22Rv1 (cell line): ENCODE results near the gene TOMM70.

Experiments used
- H3K27ac ChIP-seq: fragments of 450-650 bp; 2 replicates; pipeline ENCODE4 v1.5.1; 2017
- CTCF ChIP-seq: fragments of 450-650 bp; IDR thresholded peaks from 2 replicates; pipeline ENCODE4 v1.5.1; 2017; ENCODE audit warnings: mild to moderate bottlenecking
- ZFX ChIP-seq: fragments of 450-650 bp; IDR thresholded peaks from 2 replicates; pipeline ENCODE4 v1.6.1; 2017; ENCODE audit warnings: antibody characterized with exemption, borderline replicate concordance

Gene TOMM70

GRCh38 chr3:100386437-100387074 is 14.3 kb downstream of the TOMM70 start:
- no peak overlapping the region for H3K27ac ChIP-seq
- no peak for TF ChIP-seq CTCF
- no peak for TF ChIP-seq ZFX

GRCh38 chr3:100384733-100385525 is 16.0 kb downstream of the TOMM70 start:
- TF ChIP-seq CTCF (no peak), ZFX (no peak)

GRCh38 chr3:100376301-100376700 is 24.6 kb downstream of the TOMM70 start:
- TF ChIP-seq CTCF: no peak
- H3K27ac ChIP-seq: no peak overlapping the region

More at GRCh38 chr3:100384733-100385525, 16.0 kb downstream of the TOMM70 start:
- H3K27ac ChIP-seq: no peak overlapping the region

- TF ChIP-seq CTCF: no peak
- no peak for TF ChIP-seq ZFX
- peak overlapping the region; percentile 12; the same call in 1 of the 2 replicates for H3K27ac ChIP-seq
These were observed 26.4 kb downstream of the TOMM70 start for GRCh38 chr3:100374521-100374920.

- no peak overlapping the region for H3K27ac ChIP-seq
- TF ChIP-seq CTCF (no peak), ZFX (no peak)
These were observed 30.1 kb downstream of the TOMM70 start for GRCh38 chr3:100370756-100371155.

GRCh38 chr3:100368441-100368840 is 32.4 kb downstream of the TOMM70 start:
- no peak overlapping the region for H3K27ac ChIP-seq
- TF ChIP-seq CTCF: no peak
- TF ChIP-seq ZFX: no peak

- TF ChIP-seq CTCF (no peak), ZFX (no peak)
- H3K27ac ChIP-seq: no peak overlapping the region
These were observed 34.5 kb downstream of the TOMM70 start for GRCh38 chr3:100366424-100366823.
